ENCODE data around the gene DRC1. TPM values are rescaled to one million over a fixed set of nuclear protein-coding genes. Genes with fewer than 3 reads are reported as not detected.

Gene DRC1
- total and polyA plus RNA-seq, 2 of the 4 experiments (the other 2 are of a cell fraction) = 0.18 TPM; not detected in 1

DNA sequence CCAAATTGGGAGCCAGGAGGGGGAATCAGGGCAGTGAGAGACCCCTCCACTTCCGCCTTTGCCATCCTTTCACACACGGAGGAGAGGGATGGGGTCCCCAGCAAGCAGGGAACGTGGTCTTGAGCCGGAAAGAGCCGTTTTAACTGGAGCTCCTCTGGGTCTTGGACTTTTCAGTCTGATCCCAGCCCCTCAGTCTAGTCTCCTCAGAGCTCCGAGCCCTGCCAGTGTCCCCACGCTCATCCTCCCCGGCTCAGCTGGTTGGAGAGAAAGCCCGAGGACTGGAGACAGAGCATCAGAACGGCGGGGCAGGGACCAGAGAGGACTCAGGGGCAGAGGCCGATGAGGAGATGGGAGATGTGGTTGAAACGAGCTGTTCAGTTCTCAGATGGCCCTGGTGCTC is 102.3 kb downstream of the DRC1 start:
- Histone ChIP-seq H2BK20ac (ENCODE audit: low read depth, low read length) (no peak overlapping the region), H3K27ac (ENCODE audit: insufficient read depth, low read length) (no peak overlapping the region), H2AK9ac (replicated peaks; ENCODE audit: low read depth, low read length, poor library complexity) (peak overlapping the region; percentile 12), H3K18ac (ENCODE audit: low read depth, low read length) (no peak overlapping the region), H4K8ac (ENCODE audit: low read depth in 2 of 2, low read length in 2 of 2) (no peak overlapping the region), H3K56ac (ENCODE audit: extremely low read depth, insufficient read depth, low read length) (no peak overlapping the region), H3K9me3 (ENCODE audit: control insufficient read depth, insufficient read depth, low read length) (peaks cover 2% of the 10 kb centered on the region; the same call in 1 of the 2 replicates), H3K4me1 (ENCODE audit: control insufficient read depth, insufficient read depth, low read length) (no peaks in the 10 kb centered on the region), H4K91ac (ENCODE audit: insufficient read depth, low read depth, low read length) (no peak overlapping the region), H2AFZ (replicated peaks; ENCODE audit: low read length, poor library complexity) (peak overlapping the region; percentile 53), H3K4ac (ENCODE audit: low read depth, low read length) (no peak overlapping the region), H3K14ac (replicated peaks; ENCODE audit: low read depth, low read length) (no peak overlapping the region), H2AK5ac (ENCODE audit: low read depth, low read length) (no peak overlapping the region), H3K36me3 (ENCODE audit: control insufficient read depth, insufficient read depth, low read length) (no peaks in the 10 kb centered on the region), H3K4me2 (ENCODE audit: low read depth, low read length) (no peak overlapping the region), H3K9me1 (ENCODE audit: insufficient read depth, low read length) (no peaks in the 10 kb centered on the region), H3K27me3 (ENCODE audit: control insufficient read depth, insufficient read depth, low read length) (peaks cover 70% of the 10 kb centered on the region), H3K4me3 (ENCODE audit: insufficient read depth, low read depth, low read length) (no peak overlapping the region), H2BK120ac (ENCODE audit: low read depth, low read length) (no peak overlapping the region), H3K9ac (ENCODE audit: low read depth, low read length) (no peak overlapping the region), H2BK15ac (ENCODE audit: low read depth, low read length) (no peak overlapping the region), H3K23ac (ENCODE audit: low read depth, low read length) (no peak overlapping the region), H2BK5ac (ENCODE audit: low read depth, low read length, poor library complexity, severe bottlenecking) (no peak overlapping the region), H4K5ac (ENCODE audit: low read depth, low read length) (no peak overlapping the region), H3K79me1 (ENCODE audit: low read depth in 1 of 2, low read length in 2 of 2) (no peaks in the 10 kb centered on the region), H4K20me1 (ENCODE audit: insufficient read depth, low read length) (no peaks in the 10 kb centered on the region)
- CTCF ChIA-PET = interaction anchor here (0.7 kb wide), 1 partner anchor 10 kb away, joined by 3 read pairs; no protein-coding TSS in a partner anchor
- WGBS, 2 experiments (ENCODE audit: extremely low coverage in 2 of 2, insufficient read length in 1 of 2) = 65% methylated on average over 2 of the region's 13 CpGs; no CpG with 5 or more reads in 1 of the 2 experiments
- DNase-seq = no peak
- in situ Hi-C loops (cut with MboI; ENCODE audit: low sequenced_read_pairs) (no loop called here), intact Hi-C loops (cut with micrococcal nuclease) (no loop called here), dilution Hi-C loops (cut with HindIII; ENCODE audit: low sequenced_read_pairs, unreplicated experiment) (no loop called here)
- TF ChIP-seq BHLHE40 (IDR thresholded peaks at IDR 0.05; ENCODE audit: low read depth, low read length) = no peak
- POLR2A ChIA-PET (ENCODE audit: unreplicated experiment) = interaction anchor here (1.1 kb wide), 1 partner anchor 13 kb away, joined by 3 read pairs; no protein-coding TSS in a partner anchor
- BruUV-seq (replicated peaks) = no TSS peak
- no peak for ATAC-seq (ENCODE audit: low read depth)
